GM12872 (cell line): Measurements from ENCODE around the gene TMPRSS6.

Experiments used
- TF ChIP-seq, protein P1 (sequence below): IDR thresholded peaks from 3 replicates; pipeline ENCODE4 v1.5.1; 2011; ENCODE audit warnings: low read depth, mild to moderate bottlenecking, low read length, moderate library complexity; ENCODE audit not compliant: insufficient read depth

TMPRSS6 gene

DNA sequence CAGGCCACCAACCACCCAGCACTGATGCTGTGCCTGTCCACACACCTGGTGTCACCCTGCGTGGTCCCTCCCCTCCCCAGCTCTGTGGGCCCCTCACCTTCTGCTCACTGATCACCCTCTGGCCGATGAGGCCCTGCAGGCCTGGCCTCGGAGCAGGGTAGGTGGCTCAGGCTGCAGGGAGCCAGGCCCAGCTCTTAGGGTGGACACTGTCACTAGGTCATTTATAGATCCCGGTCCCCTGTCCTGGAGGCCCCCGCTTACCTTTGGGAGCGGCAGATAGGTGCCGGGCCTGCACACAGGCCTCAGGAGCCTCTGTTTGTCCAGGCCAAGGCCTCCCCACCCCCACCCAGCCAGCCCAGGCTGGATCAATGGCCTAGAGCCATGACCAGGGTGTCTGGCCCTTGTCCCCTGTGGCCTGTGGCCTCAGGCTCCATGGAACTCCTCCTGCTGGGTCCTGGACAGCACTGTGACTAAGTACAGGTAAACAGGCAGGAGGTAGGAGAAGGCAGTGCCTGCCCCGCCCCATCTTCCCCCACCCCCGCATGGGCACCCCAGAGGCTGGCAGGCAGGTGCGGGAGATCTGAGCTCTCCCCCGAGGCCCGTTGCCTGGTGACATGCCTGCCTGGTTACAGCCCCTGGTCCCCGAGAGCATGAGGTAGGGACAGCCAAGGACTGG lies at the start of gene TMPRSS6:
Gene TMPRSS6 (minus strand): TSS at position 472 of the 676 bp plus-strand sequence. CDS start 6,296 bp downstream, outside the sequence.
- TF ChIP-seq, protein P1, sequence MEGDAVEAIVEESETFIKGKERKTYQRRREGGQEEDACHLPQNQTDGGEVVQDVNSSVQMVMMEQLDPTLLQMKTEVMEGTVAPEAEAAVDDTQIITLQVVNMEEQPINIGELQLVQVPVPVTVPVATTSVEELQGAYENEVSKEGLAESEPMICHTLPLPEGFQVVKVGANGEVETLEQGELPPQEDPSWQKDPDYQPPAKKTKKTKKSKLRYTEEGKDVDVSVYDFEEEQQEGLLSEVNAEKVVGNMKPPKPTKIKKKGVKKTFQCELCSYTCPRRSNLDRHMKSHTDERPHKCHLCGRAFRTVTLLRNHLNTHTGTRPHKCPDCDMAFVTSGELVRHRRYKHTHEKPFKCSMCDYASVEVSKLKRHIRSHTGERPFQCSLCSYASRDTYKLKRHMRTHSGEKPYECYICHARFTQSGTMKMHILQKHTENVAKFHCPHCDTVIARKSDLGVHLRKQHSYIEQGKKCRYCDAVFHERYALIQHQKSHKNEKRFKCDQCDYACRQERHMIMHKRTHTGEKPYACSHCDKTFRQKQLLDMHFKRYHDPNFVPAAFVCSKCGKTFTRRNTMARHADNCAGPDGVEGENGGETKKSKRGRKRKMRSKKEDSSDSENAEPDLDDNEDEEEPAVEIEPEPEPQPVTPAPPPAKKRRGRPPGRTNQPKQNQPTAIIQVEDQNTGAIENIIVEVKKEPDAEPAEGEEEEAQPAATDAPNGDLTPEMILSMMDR = no peak

DNA sequence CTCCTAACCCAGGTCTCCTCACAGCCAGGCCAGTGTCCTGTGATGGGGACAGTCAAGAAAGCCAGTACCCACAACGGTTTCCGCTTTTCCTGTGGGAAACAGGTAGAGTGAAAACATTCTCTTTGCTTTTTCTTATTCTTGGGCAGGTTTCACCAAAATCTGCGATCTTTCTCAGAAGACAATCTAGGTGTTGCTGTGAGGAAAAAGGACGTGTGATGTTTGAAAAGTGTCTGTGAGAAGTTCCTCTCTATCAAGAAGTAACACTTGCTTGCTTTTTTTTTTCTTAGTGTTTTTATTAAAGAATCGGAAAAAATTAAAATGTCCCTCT lies 49.4 kb upstream of the TMPRSS6 start:
- TF ChIP-seq, protein P1 = no peak

DNA sequence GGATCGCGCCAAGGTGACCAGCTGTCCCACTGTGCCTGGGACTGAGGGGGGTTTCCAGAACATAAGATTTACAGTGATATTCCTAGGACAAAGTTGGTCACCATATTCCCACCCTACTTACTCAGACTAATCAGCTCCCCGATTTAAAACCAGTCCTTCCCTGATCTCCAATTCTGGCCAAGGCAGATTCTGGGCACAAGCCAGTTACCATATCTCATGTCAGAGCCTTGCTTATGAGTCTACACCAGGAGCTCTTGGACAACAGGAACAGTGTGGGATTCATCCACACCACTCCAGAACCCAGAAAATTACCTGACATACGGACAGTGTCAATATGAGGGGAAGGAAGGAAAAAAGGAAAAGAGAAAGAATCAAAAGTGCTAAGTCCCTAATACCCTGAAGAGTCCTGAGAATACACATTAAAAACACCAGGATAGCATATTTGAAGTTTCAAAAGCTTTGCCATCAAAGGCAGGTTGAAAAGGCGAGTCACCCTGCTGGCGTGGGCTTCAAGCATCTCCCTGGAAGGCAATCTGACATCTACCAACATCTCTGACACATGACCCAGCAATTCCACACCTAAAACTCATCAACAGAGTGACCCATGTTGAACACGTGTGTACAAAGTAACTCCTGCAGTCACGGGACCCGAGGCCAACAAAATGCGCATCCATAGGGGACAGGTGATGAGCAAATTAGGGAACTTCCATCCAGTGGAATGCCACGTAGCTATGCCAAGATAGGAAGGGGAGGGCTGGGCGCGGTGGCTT lies 48.2 kb upstream of the TMPRSS6 start:
- TF ChIP-seq, protein P1 = no peak

DNA sequence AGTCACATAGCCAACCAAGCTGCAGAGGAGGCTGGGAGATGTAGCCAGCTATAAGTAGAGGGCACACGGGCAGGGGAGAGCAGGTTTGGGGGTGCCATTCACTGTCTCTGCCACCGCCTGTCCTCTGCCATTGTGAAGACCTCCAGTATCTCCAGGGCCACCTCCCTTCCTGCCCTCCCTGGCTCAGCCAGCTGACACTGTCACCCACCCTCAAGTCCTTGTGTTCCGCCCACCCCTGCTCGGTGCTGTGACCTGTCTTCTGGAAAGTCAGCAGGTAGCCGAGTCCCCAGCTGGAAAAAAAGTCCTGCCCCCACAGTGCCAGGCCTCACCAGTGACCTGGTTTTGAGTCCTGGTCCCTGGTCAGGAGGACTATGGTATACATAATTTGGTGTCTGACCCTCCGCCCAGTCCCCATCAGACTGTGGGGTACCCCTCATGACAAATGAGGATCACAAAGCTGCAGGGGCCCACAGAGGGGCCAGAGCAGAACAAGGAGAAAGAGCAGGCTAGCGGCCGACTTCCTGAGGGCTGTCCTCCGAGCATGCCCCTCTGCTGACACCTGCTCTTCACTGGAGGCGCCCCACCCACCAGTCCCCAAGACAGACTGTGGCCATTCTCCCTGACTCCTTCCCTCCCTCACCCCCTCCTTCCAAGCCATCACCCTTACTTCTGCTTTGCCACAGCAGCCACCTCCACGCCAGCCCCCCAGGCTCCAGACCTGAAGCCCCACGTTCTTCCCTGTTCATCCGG lies 47.3 kb upstream of the TMPRSS6 start:
- TF ChIP-seq, protein P1 = no peak

DNA sequence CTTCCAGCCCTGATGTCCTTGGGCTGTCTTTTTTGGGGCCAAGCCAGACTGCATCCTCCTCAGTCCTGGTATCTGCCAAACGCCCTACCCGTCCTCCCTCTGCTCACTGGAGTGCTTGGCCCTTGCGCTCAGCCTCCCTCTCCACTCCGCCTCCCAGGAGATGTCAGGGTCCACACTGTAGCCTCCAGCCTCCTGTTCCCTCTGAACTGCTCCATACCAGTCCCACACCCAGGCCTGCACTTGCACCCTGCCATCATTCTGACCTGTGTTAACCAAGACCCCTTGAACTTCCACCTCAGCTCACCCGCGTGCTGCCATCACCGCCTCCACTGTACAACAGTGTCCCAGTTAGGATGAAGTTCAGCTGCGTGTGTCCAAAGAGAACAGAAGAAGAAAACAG lies 46.5 kb upstream of the TMPRSS6 start:
- TF ChIP-seq, protein P1 = no peak

DNA sequence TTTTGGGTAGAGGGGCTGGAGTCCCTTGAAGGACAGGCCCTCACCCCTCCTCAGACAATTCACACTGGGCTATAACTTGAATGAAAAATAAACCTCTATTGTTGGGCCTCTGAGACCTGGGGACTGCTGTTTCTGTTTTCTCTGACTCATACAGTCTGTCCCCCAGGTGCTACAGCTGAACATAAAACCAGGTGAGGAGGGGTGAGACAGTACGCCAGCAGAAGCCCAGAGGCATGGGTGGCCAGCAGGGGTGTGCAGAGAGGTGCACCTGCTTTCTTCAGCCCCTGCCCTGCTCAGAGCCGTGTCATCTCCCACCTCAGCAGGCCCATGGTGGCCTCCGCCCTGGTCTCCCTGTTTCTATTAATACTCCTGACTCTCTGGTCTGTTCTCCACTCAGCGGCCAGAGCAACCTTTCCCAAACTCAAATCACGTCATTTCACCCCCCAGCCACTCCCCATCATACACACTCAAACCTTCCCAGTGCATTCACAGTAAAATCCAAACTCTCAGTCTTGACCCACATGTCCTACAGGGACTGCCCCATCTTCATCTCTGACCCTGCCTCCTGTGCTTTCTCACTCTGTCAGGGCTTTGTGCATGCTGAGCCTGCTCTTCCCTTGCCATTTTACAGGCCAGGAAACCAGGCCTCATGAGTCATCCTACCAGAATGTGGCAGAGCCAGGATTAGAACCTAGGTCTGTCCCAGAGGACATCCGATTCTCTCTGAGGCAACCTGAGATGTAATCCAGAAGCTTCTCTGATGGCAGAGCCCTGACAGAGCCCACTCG lies 45.6 kb upstream of the TMPRSS6 start:
- TF ChIP-seq, protein P1 = no peak
